ENCODE data around the gene ADGRF3. TPM values are rescaled to one million over a fixed set of nuclear protein-coding genes. Genes with fewer than 3 reads are reported as not detected.

Gene ADGRF3
- total RNA-seq, 4 donors from 2014 or later = 0.21 to 0.27 TPM; not detected in 2

DNA sequence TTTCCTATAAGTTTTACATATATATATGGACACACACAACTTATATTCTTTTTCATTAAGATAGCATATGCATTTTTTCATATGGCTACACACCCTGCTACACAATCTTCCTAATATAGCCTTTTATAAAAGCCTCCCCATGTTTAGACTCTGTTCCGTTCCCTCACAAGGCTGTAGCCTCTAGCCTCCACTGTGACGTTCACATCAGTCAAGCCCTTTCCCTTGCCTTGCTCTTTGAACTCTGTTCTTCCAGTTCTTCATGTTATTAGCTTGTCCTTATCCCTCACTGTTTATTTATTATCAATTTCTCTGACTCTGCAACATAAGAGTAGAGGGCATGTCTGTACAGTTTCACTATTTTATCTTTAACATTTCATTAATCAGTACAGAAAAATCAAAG lies 63.0 kb downstream of the ADGRF3 start:
- no peaks in the 10 kb centered on the region for H3K4me1 ChIP-seq
- intact Hi-C loops (cut with DNase I; ENCODE audit: low total_unique reads) = no loop called here
- DNase-seq = no peak
- no peak overlapping the region for H3K4me3 ChIP-seq
- H3K36me3 ChIP-seq = no peaks in the 10 kb centered on the region
- no peaks in the 10 kb centered on the region for H3K9me3 ChIP-seq
- no peak overlapping the region for H3K27ac ChIP-seq
- H3K27me3 ChIP-seq = no peaks in the 10 kb centered on the region
- no peak for TF ChIP-seq POLR2A (IDR thresholded peaks at IDR 0.05)
- TF ChIP-seq, protein P1, sequence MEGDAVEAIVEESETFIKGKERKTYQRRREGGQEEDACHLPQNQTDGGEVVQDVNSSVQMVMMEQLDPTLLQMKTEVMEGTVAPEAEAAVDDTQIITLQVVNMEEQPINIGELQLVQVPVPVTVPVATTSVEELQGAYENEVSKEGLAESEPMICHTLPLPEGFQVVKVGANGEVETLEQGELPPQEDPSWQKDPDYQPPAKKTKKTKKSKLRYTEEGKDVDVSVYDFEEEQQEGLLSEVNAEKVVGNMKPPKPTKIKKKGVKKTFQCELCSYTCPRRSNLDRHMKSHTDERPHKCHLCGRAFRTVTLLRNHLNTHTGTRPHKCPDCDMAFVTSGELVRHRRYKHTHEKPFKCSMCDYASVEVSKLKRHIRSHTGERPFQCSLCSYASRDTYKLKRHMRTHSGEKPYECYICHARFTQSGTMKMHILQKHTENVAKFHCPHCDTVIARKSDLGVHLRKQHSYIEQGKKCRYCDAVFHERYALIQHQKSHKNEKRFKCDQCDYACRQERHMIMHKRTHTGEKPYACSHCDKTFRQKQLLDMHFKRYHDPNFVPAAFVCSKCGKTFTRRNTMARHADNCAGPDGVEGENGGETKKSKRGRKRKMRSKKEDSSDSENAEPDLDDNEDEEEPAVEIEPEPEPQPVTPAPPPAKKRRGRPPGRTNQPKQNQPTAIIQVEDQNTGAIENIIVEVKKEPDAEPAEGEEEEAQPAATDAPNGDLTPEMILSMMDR (IDR thresholded peaks at IDR 0.05) = no peak

- Histone ChIP-seq H3K36me3 (no peaks in the 10 kb centered on the region), H3K4me3 (no peak overlapping the region), H3K4me1 (no peaks in the 10 kb centered on the region), H3K27ac (no peak overlapping the region), H3K27me3 (no peaks in the 10 kb centered on the region), H3K9me3 (no peaks in the 10 kb centered on the region)
- intact Hi-C loops (cut with DNase I; ENCODE audit: low total_unique reads) = no loop called here
- no peak for DNase-seq
- no peak for TF ChIP-seq POLR2A (IDR thresholded peaks at IDR 0.05)
- TF ChIP-seq, protein P1 (IDR thresholded peaks at IDR 0.05) = no peak
These were observed 65.4 kb downstream of the ADGRF3 start for GRCh38 chr2:26281226-26281625.

- TF ChIP-seq, protein P1 (IDR thresholded peaks at IDR 0.05) = no peak
- no peak for TF ChIP-seq POLR2A (IDR thresholded peaks at IDR 0.05)
- Histone ChIP-seq H3K4me1 (no peaks in the 10 kb centered on the region), H3K4me3 (no peak overlapping the region), H3K36me3 (no peaks in the 10 kb centered on the region), H3K9me3 (no peaks in the 10 kb centered on the region), H3K27ac (no peak overlapping the region), H3K27me3 (no peaks in the 10 kb centered on the region)
- DNase-seq = no peak
- intact Hi-C loops (cut with DNase I; ENCODE audit: low total_unique reads) = no loop called here
These were observed 66.7 kb downstream of the ADGRF3 start for GRCh38 chr2:26279886-26280285.

- no peak overlapping the region for H3K27ac ChIP-seq
- no peak for TF ChIP-seq POLR2A (IDR thresholded peaks at IDR 0.05)
- TF ChIP-seq, protein P1 (IDR thresholded peaks at IDR 0.05) = no peak
- no peak for DNase-seq
- H3K4me1 ChIP-seq = no peaks in the 10 kb centered on the region
- no peaks in the 10 kb centered on the region for H3K36me3 ChIP-seq
- H3K27me3 ChIP-seq = no peaks in the 10 kb centered on the region
- intact Hi-C loops (cut with DNase I; ENCODE audit: low total_unique reads) = no loop called here
- no peaks in the 10 kb centered on the region for H3K9me3 ChIP-seq
- H3K4me3 ChIP-seq = no peak overlapping the region
These were observed 69.9 kb downstream of the ADGRF3 start for GRCh38 chr2:26276484-26277227.

DNA sequence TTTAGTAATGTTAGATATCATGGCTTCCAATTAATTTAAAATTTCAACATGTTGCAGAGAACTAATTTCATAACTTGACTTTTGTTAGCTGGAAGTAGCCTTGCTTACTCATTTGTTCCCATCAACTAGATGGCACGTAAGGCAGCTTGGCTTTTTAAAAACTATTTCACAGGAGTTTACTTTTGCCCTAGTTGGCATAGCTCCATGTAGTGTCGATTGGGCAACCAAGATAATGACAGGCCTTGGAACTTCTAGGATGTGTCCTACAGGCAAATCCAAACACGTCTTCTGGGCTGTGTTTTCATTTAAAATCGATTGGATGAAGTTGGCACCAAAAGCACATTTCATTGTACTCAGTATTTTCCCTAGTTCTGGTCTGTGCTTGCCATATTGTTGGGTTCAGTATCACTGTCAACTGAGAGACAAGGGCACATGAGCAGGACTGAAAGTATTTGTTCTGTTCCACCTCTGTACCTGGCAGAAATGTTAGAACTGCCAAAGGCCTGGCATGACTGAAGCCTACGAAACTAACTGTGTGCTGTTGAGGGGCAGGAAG lies 72.5 kb downstream of the ADGRF3 start:
- peak; percentile 59 to 74 for DNase-seq
- Histone ChIP-seq H3K4me1 (no peaks in the 10 kb centered on the region), H3K4me3 (no peak overlapping the region), H3K36me3 (no peaks in the 10 kb centered on the region), H3K9me3 (no peaks in the 10 kb centered on the region), H3K27ac (peak overlapping the region; percentile 15 to 68), H3K27me3 (no peaks in the 10 kb centered on the region)
- intact Hi-C loops (cut with DNase I; ENCODE audit: low total_unique reads) = no loop called here
- no peak for TF ChIP-seq POLR2A (IDR thresholded peaks at IDR 0.05)

Measured in uterus (tissue), 4 donors.